Stimulated activated effector memory CD8-positive, alpha-beta T cell treated with anti-CD3 and anti-CD28 coated beads, Interleukin-12 subunit alpha, Interleukin-12 subunit beta, amount 100 ng/mL, for 72 hours (primary cell): ENCODE data around the gene CCDC102B.
"Not testable (repeated sequence)": the region's sequence is repeated elsewhere in the genome, so short reads cannot be mapped to it uniquely, and the experiment has no call there.

Experiments used
- ATAC-seq: fragments of 150-1000 bp; cut with Tn5 transposase; 2 replicates; pipeline ENCODE4 v1.10.0; 2021
- DNase-seq, 2 donors: peaks; one replicate each; pipeline ENCODE4 v3.0.0; 2021 to 2022; ENCODE audit warnings: low spot score in 2 of 2
- H3K27ac Mint-ChIP-seq: one replicate; pipeline ENCODE4 v1.8.0; 2022; ENCODE audit warnings: mild to moderate bottlenecking, mixed read lengths
- H3K36me3 Mint-ChIP-seq: one replicate; pipeline ENCODE4 v1.8.0; 2022; ENCODE audit warnings: mild to moderate bottlenecking, mixed read lengths
- H3K4me1 Mint-ChIP-seq: one replicate; pipeline ENCODE4 v1.8.0; 2022; ENCODE audit warnings: mixed read lengths
- H3K4me3 Mint-ChIP-seq: one replicate; pipeline ENCODE4 v1.8.0; 2022; ENCODE audit warnings: mild to moderate bottlenecking, mixed read lengths
- H3K9me3 Mint-ChIP-seq: one replicate; pipeline ENCODE4 v1.8.0; 2022; ENCODE audit warnings: mixed read lengths

CCDC102B gene

DNA sequence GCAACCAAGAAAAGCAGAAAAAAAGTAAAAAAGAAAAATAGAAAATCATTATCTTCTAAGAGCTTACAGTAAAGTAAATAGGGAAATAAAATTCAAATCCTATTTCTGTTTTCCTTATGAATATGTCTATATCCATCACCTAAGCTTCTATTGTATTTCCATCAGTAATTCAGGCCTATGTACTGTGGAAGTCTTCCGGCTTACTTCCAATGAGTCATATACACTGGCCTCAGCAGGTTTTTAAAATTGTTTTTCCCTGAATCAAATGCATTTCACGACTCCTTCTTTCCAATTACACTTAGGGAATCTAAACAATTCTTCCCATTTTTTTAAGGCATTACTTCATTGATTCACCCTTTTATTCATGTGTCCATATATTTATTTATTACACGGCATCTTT, 164.7 kb downstream of the CCDC102B start:
- ATAC-seq (no peak), DNase-seq (no peak)
- Mint-ChIP-seq H3K4me3 (no peak overlapping the region), H3K27ac (no peak overlapping the region), H3K36me3 (no peaks in the 10 kb centered on the region), H3K9me3 (no peaks in the 10 kb centered on the region), H3K4me1 (no peaks in the 10 kb centered on the region)

GRCh38 chr18:68965817-68966216, 167.9 kb downstream of the CCDC102B start:
- no peak overlapping the region for H3K4me3 Mint-ChIP-seq

GRCh38 chr18:68969027-68969426, 171.1 kb downstream of the CCDC102B start:
- no peak for DNase-seq
- ATAC-seq: no peak
- no peaks in the 10 kb centered on the region for H3K36me3 Mint-ChIP-seq
- H3K27ac Mint-ChIP-seq: no peak overlapping the region
- no peaks in the 10 kb centered on the region for H3K9me3 Mint-ChIP-seq
- no peaks in the 10 kb centered on the region for H3K4me1 Mint-ChIP-seq
- no peak overlapping the region for H3K4me3 Mint-ChIP-seq

More at GRCh38 chr18:68965817-68966216, 167.9 kb downstream of the CCDC102B start:
- Mint-ChIP-seq H3K9me3 (no peaks in the 10 kb centered on the region), H3K4me1 (no peaks in the 10 kb centered on the region), H3K27ac (no peak overlapping the region), H3K36me3 (no peaks in the 10 kb centered on the region)
- DNase-seq (no peak), ATAC-seq (no peak)

GRCh38 chr18:68972176-68972575, 174.3 kb downstream of the CCDC102B start:
- no peaks in the 10 kb centered on the region for H3K4me1 Mint-ChIP-seq
- no peak overlapping the region for H3K27ac Mint-ChIP-seq
- ATAC-seq (no peak), DNase-seq (no peak)
- no peak overlapping the region for H3K4me3 Mint-ChIP-seq
- no peaks in the 10 kb centered on the region for H3K9me3 Mint-ChIP-seq
- no peaks in the 10 kb centered on the region for H3K36me3 Mint-ChIP-seq

- no peak for ATAC-seq
- Mint-ChIP-seq H3K36me3 (no peaks in the 10 kb centered on the region), H3K4me3 (no peak overlapping the region), H3K9me3 (peaks cover 5% of the 10 kb centered on the region), H3K27ac (no peak overlapping the region), H3K4me1 (no peaks in the 10 kb centered on the region)
- DNase-seq: no peak
Measured at GRCh38 chr18:68979737-68980136, 181.9 kb downstream of the CCDC102B start.

- Mint-ChIP-seq H3K36me3 (no peaks in the 10 kb centered on the region), H3K27ac (no peak overlapping the region), H3K4me3 (no peak overlapping the region), H3K9me3 (peaks cover 7% of the 10 kb centered on the region), H3K4me1 (peaks cover 6% of the 10 kb centered on the region)
- no peak for ATAC-seq
- no peak for DNase-seq
Measured at GRCh38 chr18:68983126-68983525, 185.2 kb downstream of the CCDC102B start.

- H3K36me3 Mint-ChIP-seq: no peaks in the 10 kb centered on the region
- ATAC-seq: no peak
- peaks cover 6% of the 10 kb centered on the region for H3K4me1 Mint-ChIP-seq
- no peak for DNase-seq
- no peak overlapping the region for H3K4me3 Mint-ChIP-seq
- H3K9me3 Mint-ChIP-seq: peaks cover 7% of the 10 kb centered on the region
- H3K27ac Mint-ChIP-seq: no peak overlapping the region
Measured at GRCh38 chr18:68984342-68984741, 186.5 kb downstream of the CCDC102B start.

DNA sequence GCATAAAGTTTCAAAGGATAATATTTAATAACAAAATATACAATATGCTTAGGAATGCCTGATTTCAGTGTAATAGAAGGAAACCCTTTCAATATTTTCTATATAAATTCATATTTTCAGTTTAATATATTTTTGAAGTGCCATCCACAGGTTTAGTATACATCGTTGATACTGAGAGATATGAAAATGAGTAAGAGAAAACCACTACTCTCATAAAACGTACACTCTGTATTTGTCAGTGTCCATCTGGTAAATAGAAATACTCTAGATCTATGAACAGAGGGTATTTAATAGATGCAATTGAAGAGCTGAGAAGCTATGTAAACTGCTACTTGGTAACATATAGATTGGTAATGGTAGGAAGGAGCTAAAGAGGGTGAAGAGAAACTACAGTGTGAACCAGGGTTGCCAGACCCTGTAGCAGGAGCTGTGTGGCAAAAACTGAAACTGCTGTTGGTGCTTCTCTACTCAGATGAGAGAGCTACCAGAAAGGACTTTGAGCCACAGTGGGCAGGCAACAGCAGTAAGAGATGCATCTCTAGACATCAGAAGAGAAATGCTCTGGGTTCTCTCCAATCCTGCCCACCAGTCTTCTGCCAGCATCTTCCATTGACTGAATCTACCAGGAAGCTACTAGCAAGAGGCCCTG, 187.4 kb downstream of the CCDC102B start:
- H3K9me3 Mint-ChIP-seq: peaks cover 11% of the 10 kb centered on the region
- ATAC-seq (peak; percentile 60), DNase-seq (no peak)
- no peak overlapping the region for H3K4me3 Mint-ChIP-seq
- H3K27ac Mint-ChIP-seq: no peak overlapping the region
- H3K36me3 Mint-ChIP-seq: no peaks in the 10 kb centered on the region
- peaks cover 6% of the 10 kb centered on the region for H3K4me1 Mint-ChIP-seq

DNA sequence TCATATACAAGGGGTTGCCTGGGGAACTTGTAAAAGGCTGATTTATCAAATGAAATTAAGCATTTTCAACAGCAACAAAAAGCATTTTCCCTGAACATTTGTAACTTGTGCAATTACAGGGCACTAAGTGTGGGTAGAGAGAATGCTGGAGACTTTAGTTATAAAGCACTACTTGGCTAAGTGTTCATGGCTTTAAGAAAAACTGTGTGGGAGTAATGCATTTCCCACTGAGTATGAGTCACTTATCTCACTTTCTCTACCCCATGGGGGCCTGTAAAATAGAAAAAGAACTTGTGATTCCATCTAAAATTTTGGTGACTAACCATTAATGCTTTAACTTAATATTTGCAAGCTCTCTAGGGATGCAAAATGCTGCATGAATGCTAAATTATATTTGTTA, 193.4 kb downstream of the CCDC102B start:
- H3K9me3 Mint-ChIP-seq: peaks cover 12% of the 10 kb centered on the region

DNA sequence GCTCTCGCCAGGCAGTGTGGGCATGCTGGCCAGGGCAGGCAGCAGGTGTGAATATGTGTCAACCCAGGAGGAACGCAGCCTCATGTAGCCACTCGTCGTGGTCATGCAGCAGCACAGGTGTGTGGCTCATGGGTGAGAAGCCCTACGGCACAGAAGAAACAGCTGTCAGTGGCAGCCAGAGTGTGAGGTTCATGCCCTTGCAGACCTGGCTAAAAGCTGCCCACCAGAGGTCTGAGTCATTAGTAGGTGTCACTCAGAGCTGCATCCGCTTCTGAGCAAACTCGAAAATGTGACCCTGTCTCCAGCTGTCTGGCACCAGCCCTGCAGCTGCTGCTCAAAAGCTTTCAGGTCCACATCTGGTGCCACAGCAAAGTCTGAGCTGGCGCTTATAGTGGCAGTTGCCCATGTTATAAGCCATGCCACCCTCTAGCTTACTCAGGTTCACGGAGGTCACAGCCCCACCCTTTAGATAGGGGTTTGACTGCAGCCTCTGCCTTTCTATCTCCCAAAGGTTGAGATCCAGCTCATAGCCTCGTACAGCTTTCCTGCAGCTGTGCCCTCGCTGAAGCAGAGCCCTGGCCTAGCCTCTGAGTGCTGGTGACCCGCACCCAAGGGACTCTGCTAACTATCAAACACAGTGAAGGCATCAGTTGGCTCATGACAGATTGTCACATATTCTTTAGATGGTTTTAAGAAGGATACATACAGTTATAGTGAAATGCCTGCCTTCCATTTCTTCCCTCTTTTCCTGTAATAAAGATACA, 195.0 kb downstream of the CCDC102B start:
- peaks cover 12% of the 10 kb centered on the region for H3K9me3 Mint-ChIP-seq
- no peak overlapping the region for H3K4me3 Mint-ChIP-seq
- H3K36me3 Mint-ChIP-seq: no peaks in the 10 kb centered on the region
- peak; percentile 73 for ATAC-seq
- DNase-seq: no peak
- no peak overlapping the region for H3K27ac Mint-ChIP-seq
- no peaks in the 10 kb centered on the region for H3K4me1 Mint-ChIP-seq

More for the DNA sequence above, 193.4 kb downstream of the CCDC102B start:
- H3K27ac Mint-ChIP-seq: no peak overlapping the region
- H3K4me1 Mint-ChIP-seq: no peaks in the 10 kb centered on the region
- H3K36me3 Mint-ChIP-seq: no peaks in the 10 kb centered on the region
- DNase-seq: no peak
- no peak overlapping the region for H3K4me3 Mint-ChIP-seq
- ATAC-seq: peak; percentile 72

GRCh38 chr18:68995675-68996074, 197.8 kb downstream of the CCDC102B start:
- no peaks in the 10 kb centered on the region for H3K4me1 Mint-ChIP-seq

GRCh38 chr18:68997845-68998244, 200.0 kb downstream of the CCDC102B start:
- DNase-seq: no peak
- no peaks in the 10 kb centered on the region for H3K36me3 Mint-ChIP-seq
- no peak for ATAC-seq
- no peaks in the 10 kb centered on the region for H3K4me1 Mint-ChIP-seq
- H3K4me3 Mint-ChIP-seq: no peak overlapping the region
- H3K9me3 Mint-ChIP-seq: peaks cover 3% of the 10 kb centered on the region
- H3K27ac Mint-ChIP-seq: no peak overlapping the region

More at GRCh38 chr18:68995675-68996074, 197.8 kb downstream of the CCDC102B start:
- H3K9me3 Mint-ChIP-seq: peaks cover 6% of the 10 kb centered on the region
- ATAC-seq (no peak), DNase-seq (no peak)
- H3K36me3 Mint-ChIP-seq: no peaks in the 10 kb centered on the region
- no peak overlapping the region for H3K27ac Mint-ChIP-seq
- no peak overlapping the region for H3K4me3 Mint-ChIP-seq

DNA sequence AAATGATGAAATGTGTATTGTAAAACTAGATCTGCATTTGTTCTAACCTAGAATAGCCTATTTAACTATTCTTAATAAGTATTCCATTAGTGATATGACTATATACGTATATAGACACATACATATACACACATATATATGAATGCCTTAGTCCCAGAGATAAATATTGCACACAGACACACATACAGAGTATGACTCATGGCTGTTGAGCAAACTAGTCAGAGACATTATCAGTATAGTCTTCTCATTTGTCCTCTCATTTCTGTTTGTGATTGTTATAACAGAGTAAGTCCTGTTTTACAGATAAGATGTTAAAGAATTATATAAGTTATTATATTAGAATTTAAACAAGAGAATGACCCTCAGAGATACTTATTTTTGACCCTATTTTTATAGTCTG, 202.5 kb downstream of the CCDC102B start:
- Mint-ChIP-seq H3K4me3 (no peak overlapping the region), H3K4me1 (no peaks in the 10 kb centered on the region), H3K27ac (no peak overlapping the region), H3K9me3 (no peaks in the 10 kb centered on the region), H3K36me3 (no peaks in the 10 kb centered on the region)
- DNase-seq (no peak), ATAC-seq (no peak)

DNA sequence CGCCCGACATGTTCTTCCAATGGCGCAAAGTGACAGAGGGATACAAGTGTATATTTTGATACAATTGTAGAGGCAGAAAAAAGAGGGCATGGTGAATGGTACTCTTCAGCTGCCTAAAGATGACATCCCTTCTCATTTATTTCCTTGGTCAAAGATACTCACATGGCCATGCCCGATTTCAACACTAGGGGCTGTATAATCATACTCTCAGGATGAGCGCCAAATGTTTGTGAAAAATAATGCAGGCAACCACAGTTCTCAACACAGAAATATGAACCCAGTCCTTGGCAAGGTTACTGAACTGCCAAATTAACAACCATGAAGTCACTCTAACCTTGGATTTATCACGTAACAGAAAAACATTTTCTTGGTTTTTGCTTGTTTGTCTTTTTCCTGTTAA, 204.4 kb downstream of the CCDC102B start:
- DNase-seq (no peak), ATAC-seq (no peak)
- H3K4me3 Mint-ChIP-seq: no peak overlapping the region
- no peak overlapping the region for H3K27ac Mint-ChIP-seq
- H3K36me3 Mint-ChIP-seq: no peaks in the 10 kb centered on the region
- no peaks in the 10 kb centered on the region for H3K4me1 Mint-ChIP-seq
- H3K9me3 Mint-ChIP-seq: no peaks in the 10 kb centered on the region

GRCh38 chr18:69006212-69006611, 208.3 kb downstream of the CCDC102B start:
- not testable (repeated sequence) for H3K4me1 Mint-ChIP-seq, ATAC-seq, H3K36me3 Mint-ChIP-seq, H3K9me3 Mint-ChIP-seq, H3K27ac Mint-ChIP-seq, DNase-seq, H3K4me3 Mint-ChIP-seq

DNA sequence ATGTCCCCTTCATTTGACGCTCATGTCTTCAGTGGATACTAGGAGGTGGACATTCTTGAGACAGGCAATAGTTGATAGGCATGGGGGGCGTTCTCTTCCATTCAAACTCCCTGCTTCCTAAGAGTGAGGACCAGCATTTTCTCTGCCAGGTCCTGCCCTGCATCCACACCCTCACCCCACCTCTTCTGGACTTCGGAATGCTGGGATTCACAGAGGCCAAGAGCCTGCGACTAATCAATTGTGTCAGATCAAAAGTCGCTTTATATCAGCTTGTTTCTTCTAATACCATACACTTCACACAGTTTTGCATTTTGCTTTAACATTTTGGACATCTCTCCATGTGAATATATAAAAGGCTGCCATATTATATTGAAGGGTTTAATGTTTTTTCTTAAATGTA, 210.7 kb downstream of the CCDC102B start:
- Mint-ChIP-seq H3K4me3 (no peak overlapping the region), H3K9me3 (no peaks in the 10 kb centered on the region), H3K27ac (no peak overlapping the region), H3K36me3 (no peaks in the 10 kb centered on the region), H3K4me1 (no peaks in the 10 kb centered on the region)
- no peak for ATAC-seq
- DNase-seq: no peak
